ENCODE results near the gene BRD4.

The BRD4 gene

DNA sequence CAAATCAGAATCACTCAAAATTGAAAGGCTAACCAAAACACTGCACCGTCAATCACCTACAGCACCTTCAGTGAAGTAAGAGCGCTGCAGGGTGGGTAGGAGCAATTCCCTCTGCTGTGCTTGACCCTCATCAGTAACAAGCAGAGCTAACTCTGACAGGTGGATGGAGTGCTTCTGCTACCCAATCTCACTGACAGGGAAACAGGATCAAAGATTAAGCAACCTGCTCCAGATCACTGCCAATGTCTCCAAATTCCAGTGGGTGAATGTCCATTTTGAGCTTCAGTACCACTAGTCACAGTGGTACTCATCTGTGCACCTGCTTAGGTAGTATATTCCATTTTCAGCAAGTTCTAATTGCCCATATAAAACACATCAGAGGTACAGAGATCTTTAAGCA, 25.2 kb downstream of the BRD4 start:
- DNase-seq = no peak

DNA sequence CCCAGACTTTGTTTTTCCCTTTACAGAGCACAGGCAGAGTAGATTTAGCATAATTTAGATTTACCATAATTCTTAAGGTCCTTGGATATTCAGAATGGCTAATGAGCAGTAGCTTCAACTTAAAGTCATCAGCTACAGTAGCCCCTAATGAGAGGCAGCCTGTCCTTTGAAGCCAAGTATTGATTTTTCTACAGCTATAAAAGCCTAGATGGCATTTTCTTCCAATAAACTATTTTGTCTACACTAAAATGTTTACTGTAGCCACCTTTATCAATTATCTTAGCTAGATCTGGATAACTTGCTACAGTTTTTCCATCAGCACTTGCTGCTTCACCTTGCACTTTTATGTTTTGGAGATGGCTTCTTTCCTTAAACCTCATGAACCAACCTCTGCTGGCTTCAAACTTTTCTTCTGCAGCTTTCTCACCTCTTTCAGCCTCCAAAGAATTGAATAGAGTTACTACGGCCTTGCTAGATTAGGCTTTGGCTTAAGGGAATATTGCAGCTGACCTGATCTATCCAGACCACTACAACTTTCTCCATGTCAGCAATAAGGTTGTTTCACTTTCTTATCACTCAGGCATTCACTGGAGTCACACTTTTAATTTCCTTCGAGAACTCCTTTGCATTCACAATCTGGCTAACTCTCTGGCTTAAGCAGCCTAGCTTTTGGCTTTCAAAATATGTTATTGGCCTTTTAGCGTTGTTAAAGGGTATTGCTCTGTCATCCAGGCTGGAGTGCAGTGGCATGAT, 26.6 kb downstream of the BRD4 start:
- no peak for DNase-seq

GRCh38 chr19:15304140-15304705, 28.1 kb downstream of the BRD4 start:
- no peak for DNase-seq

DNA sequence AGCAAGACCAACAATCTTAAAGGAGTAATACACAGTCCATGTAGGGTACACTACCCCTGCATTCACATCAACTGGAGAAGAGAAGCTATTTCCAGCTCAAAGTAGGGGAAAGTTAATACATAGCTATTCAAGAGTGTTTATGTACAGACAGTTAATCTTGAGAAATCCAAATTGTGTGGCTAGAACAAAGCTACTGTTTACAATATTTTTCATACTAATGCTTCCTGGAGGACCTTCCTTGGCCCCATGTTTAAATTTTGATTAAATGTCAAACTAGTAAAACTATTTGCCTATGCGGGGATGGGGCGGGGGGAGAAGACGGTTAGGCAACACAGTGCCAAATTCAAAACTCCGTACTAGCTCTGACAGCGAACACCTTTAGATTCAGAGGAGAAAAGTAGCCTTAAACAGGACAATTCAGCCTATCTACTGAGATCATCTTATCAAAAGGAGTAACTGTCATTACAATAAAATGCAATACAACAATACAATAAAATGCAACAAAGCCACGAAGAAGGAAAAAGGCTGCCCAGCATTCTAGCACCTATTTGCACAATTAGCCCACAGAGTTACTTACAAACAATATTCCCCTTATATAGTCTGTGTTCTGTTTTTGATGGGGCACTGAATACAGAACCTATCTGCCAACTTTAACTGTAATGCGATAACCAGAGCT, 29.1 kb downstream of the BRD4 start:
- no peak for DNase-seq

- no peak for DNase-seq
These were observed 31.7 kb downstream of the BRD4 start for GRCh38 chr19:15300533-15301197.

DNA sequence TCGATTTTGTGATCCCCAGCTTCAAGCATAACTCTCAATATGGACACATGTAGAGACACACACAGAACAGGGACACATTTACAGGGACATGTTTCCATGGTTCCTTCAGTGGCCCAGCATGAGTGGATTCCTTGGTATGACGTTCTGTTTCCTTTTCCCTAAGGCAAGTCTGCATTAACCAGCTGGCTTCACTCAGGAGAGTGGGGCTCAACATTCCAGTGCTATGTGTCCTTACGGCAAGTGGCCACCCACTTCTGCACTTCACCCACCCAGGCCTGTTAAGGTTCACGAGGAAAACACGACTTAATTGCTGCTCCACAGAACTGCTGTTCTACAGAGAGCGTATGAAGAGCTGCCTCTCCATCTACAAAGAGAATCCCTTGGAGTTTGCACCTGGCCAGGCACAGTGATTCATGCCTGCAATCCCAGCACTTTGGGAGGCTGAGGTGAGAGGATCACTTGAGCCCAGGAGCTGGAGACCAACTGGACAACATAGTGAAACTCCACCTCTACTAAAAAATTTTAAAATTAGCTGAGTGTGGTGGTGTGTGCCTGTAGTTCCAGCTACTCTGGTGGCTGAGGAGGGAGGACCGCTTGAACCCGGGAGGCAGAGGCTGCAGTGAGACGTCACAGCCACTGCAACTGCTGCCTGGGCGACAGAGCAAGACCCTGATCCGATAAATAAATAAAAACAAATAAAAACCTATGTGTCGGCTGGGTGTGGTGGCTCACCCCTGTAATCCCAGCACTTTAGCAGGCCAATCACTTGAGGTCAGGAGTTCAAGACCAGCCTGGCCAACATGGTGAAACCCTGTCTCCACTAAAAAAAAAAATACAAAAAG, 32.5 kb downstream of the BRD4 start:
- DNase-seq = no peak

DNA sequence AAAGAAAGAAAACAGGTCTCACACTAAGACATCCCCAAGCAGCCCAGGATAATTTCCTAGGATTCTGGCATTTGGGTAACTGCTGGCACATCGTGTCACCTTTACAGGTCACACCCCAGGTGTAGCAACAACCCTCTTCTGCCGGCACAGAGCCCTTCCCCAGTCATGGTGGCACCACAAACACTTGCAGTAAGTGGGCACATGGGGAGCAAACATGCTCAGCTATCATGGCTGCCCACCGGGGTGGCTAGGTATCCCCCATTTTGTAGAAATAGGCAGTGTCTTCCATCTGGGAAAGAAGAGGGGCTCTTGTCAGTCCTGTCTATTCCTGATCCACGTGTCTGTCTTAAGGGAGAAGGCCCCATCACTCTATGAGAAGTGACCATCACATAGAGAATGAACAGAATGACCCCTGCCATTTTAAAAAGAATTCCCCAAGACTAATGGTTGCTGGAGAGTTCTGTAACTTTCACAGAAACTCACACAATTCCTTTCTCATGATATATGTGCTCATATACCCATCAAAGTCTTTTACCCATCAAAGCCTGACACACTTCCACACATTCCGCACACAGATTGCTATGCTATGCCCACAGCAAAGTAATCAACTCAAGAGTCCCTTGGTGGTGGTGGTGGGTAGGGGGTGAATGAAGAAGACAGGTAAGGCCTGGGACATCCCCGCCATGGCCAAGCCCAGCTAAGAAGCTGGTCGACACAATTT, 33.3 kb downstream of the BRD4 start:
- DNase-seq = no peak

- no peak for DNase-seq
These were observed 34.7 kb downstream of the BRD4 start for GRCh38 chr19:15297416-15298224.

- no peak for DNase-seq
These were observed 35.4 kb downstream of the BRD4 start for GRCh38 chr19:15296841-15297415.

GRCh38 chr19:15296353-15296752, 36.0 kb downstream of the BRD4 start:
- no peak for DNase-seq

DNA sequence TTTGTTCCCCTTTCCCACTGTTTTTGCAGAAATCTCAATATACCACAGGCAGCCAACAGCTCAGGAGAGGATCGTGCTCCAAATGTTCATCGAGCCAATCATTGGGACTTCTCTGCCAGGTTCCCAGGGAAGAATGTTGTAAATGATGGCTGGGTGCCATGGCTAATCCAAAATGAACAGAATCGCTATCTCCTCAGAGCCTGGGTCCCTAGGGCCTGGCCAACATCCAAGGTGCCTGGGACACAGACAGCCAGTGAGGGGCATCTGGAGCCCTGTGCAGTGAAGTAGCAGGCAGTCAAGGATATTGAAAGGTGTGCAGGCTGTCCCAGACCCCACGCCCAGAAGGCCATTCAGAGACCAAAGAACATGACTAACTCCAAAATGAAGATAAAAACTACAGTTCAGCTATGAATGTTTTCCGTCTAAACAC, 37.8 kb downstream of the BRD4 start:
- DNase-seq = no peak

GRCh38 chr19:15293781-15294491, 38.4 kb downstream of the BRD4 start:
- DNase-seq = no peak

- no peak for DNase-seq
These were observed 39.3 kb downstream of the BRD4 start for GRCh38 chr19:15292847-15293582.

DNA sequence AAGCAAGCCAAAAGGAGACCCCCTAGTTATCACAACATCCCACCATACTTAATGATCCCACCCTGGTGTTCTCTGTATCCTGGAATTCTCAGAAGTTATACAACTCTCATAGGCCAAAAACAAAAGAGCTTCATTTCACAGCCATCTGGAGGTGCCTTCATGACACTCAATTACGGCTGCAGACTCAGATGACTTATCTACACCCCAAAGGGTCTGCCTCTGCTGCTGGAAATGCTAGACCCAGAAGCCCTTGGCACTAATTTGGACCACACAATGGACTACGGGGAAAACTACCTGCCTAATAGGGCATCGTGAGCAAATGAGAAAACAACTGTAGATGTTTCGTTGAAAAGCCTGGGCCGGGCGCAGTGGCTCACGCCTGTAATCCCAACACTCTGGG, 40.2 kb downstream of the BRD4 start:
- DNase-seq = no peak

DNA sequence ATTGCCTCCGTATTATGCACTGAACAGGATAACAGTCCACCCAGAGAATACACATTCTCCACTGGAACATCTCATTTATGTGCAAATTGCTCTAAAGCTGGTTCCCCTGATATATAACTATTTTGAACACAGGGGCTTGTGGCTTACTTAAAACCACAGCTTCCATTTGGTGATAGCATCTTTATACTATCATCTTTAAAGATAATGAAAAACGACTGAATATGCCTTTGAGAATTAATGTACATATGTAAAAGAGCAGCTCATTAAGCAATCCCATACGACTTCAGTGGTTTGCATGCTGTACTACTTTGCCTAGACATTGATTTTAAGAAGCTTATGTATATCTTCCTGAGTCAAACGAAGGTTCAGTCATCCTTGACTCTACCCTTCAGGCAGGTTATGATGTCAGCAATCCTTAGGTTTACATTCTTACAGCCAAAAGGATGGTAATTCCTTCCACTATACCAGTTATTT, 40.8 kb downstream of the BRD4 start:
- DNase-seq = no peak

DNA sequence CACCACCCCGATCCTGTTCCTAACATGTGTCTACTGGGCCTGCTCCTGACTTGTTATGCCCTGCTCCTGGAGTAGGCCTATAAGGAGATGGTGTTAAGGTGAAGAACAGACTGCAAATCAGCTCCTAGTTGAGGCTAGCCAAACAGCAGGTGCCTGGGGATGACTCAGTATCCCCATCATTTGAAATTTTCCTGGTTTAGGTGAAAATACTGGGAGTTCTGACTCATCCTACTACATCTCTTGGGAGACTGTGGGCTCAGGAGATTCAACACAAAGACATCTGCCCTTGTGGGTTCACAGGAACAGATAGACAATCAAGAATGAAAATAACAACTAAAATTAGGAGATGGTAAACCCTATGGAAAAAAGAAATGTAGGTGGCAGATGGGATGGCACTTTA, 41.2 kb downstream of the BRD4 start:
- DNase-seq = no peak

DNA sequence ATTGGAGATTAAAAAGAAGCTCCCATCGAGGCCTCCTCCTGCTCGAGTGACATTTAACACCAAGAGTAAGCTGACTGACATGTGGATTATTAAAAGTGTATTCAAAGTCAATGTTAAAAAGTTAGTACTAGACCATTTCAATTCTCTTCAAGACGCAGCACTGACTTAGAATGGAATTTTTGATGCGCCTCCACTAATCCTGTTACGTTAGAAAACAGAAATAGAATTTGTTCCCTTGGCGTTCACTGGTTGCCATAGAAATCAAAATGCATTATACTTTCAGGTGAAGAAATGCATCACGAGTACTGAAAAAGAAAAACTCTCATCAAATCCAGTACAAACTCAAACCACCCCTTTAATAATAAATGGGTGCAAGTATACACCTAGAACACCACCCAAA, 42.2 kb downstream of the BRD4 start:
- DNase-seq = no peak

GRCh38 chr19:15289673-15290072, 42.7 kb downstream of the BRD4 start:
- no peak for DNase-seq
